Spleen (tissue), 7 donors: Measurements from ENCODE around the gene DUSP22.

ENCODE experiments used
- CTCF ChIP-seq, 11 experiments: fragments of 200-600 bp in 7 of 11; fragments of 450-650 bp in 4 of 11; sonication (generic) in 4 of 11; IDR thresholded peaks in 8 of 11; conservative IDR thresholded peaks in 3 of 11; 1 replicate in 7 of 11; 2 replicates in 4 of 11; pipeline versions ENCODE4 v1.4.0 to v1.8.0; 2016 to 2021; ENCODE audit warnings: antibody characterized with exemption in 11 of 11, inconsistent platforms in 4 of 11, mild to moderate bottlenecking in 1 of 11
- POLR2A ChIP-seq, 3 donors: fragments of 450-650 bp; IDR thresholded peaks; one replicate each; pipeline ENCODE4 v1.5.1; 2017; ENCODE audit warnings: antibody characterized with exemption in 3 of 3, mild to moderate bottlenecking in 1 of 3
- donor health status: DM: no; HTN: no; CAD: no; lungs with moderate emphysema.
- donor health status: DM: no; HTN: no; CAD: no.
- donor health status: DM: no; HTN: no; CAD: no.

GRCh38 chr6:383856-384255, 91.6 kb downstream of the DUSP22 start:
- no peak for TF ChIP-seq CTCF (IDR thresholded peaks at IDR 0.05 in 8 of 11, conservative IDR thresholded peaks at IDR 0.05 in 3 of 11)
- TF ChIP-seq POLR2A (IDR thresholded peaks at IDR 0.05), result no peak
